ENCODE data around the gene IL18BP. TPM values are rescaled to one million over a fixed set of nuclear protein-coding genes. Genes with fewer than 3 reads are reported as not detected.

IL18BP gene
- total and polyA plus RNA-seq, 10 of the 15 experiments (the other 5 are each of a cell fraction or from before 2014, with no cell fraction given): 2.6 to 18.1 (median 10.7) TPM

DNA sequence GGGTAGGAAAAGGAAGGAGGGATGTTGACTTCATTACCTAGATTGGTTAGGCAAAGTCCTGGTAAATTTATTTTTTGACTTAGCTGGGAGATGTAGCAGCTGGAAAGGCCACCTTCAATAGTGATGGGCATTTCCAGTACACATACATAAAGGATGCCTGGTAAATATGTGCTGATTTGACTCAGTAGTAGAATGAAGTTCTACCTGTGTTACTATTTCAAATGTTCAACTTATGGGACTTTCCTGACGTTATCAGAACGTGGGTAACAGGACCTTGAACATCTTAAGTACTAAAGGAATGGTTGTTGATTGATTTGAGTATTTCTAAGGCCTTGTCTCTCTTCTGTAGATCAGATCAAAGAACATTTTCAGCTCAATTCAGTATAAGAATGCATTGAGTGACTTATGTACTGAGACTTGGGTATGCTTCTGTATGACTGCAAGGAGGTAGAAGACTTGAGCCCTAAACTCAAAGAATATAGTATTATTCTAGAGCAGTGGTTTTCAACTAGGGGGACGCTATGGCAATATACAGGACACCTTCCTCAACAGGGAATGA, 42.7 kb upstream of the IL18BP start (continued):
- TF ChIP-seq SUZ12 (IDR thresholded peaks at IDR 0.05; ENCODE audit: unreplicated experiment): no peak
- TF ChIP-seq SREBF2 (IDR thresholded peaks at IDR 0.05; ENCODE audit: low read length): no peak
- TF ChIP-seq TARDBP (IDR thresholded peaks at IDR 0.05; ENCODE audit: borderline replicate concordance): no peak
- TF ChIP-seq KDM1A (IDR thresholded peaks at IDR 0.05; ENCODE audit: borderline replicate concordance): no peak

DNA sequence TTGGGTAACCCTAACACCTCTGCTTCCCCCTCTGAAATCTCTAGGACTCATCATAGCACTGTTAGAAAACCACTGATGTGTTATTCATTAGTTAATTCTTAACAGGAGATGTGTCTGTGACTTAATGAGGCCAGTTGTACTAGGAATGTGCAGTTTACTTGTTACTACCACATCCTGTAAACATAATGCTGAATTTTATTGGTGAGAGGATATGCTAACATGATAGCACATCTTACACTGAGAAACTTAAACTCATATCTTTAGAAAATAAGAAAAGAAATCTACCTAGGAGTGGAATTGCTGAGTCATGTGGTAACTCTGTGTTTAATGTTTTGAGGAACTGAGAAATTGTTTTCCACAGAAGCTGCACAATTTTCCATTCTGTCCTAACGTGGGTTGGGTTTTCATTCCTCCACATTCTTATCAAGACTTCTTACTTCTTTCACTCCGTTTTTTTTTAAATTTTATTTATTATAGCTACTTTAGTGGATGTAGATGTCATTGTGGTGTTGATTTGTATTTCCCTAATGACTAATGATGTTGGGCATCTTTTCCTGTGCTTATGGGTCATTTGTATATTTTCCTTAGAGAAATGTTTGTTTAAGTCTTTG, 36.2 kb upstream of the IL18BP start:
- H2AFZ ChIP-seq (ENCODE audit: control insufficient read depth, low read depth, low read length): no peak overlapping the region
- SMC1A ChIA-PET (ENCODE audit: uncharacterized antibody, unreplicated experiment): interaction anchor here (0.9 to 2.1 kb wide), 4 partner anchors 13 to 34 kb away, joined by 3 to 15 read pairs (median 6); partner anchors contain the start of genes RNF121 and XNDC1N
- FAIRE-seq: peak; percentile 23
- peak; percentile 53 for DNase-seq (ENCODE audit: low read depth, low spot score)
- H3K4me3 ChIP-seq: peak overlapping the region; percentile 46; the same call in 1 of the 2 replicates
- ATAC-seq: peak; percentile 96
- H3K9me3 ChIP-seq (replicated peaks; ENCODE audit: control insufficient read depth, insufficient read depth, low read length): no peaks in the 10 kb centered on the region
- H3K27ac ChIP-seq (ENCODE audit: control insufficient read depth, insufficient read depth): peak overlapping the region; percentile 65
- intact Hi-C loops (cut with micrococcal nuclease; ENCODE audit: unreplicated experiment) (loop anchor here (2.0 kb wide), 1 partner anchor 34 kb away; the partner anchor contains the start of genes RNF121 and XNDC1N), in situ Hi-C loops (cut with MboI) (no loop called here)
- peaks cover 9 to 30% of the 10 kb centered on the region in 2 experiments for H3K36me3 ChIP-seq (ENCODE audit: control insufficient read depth in 2 of 2, insufficient read depth in 2 of 2, low read length in 1 of 2)
- H3K9ac ChIP-seq (ENCODE audit: control insufficient read depth, insufficient read depth, low read length): no peak overlapping the region; the same call in 1 of the 2 replicates
- CTCF ChIA-PET: interaction anchor here (7.7 kb wide), 1 partner anchor 16 kb away, joined by 70 read pairs; no protein-coding TSS in a partner anchor
- no peaks in the 10 kb centered on the region for H4K20me1 ChIP-seq (ENCODE audit: control insufficient read depth, insufficient read depth)
- peaks cover 11% of the 10 kb centered on the region for H3K4me1 ChIP-seq (ENCODE audit: control insufficient read depth, insufficient read depth, low read length)
- POLR2A ChIA-PET: interaction anchor here (1.2 to 2.5 kb wide), 4 partner anchors 16 to 35 kb away, joined by 3 to 10 read pairs (median 4); partner anchors contain the start of genes RNF121 and XNDC1N
- TSS peak; percentile 16 for BruUV-seq (replicated peaks)
- no peaks in the 10 kb centered on the region; the same call in none of the 2 replicates for H3K79me2 ChIP-seq (ENCODE audit: control insufficient read depth, insufficient read depth, low read length)
- WGBS (ENCODE audit: insufficient coverage, insufficient replicate concordance, low lambda C conversion rate, missing lambda C conversion rate): 2% methylated on average over 2 of the region's 2 CpGs
- no peaks in the 10 kb centered on the region for H3K27me3 ChIP-seq (replicated peaks in 1 of 2; ENCODE audit: control insufficient read depth in 2 of 2, insufficient read depth in 2 of 2, low read length in 1 of 2)
- H3K4me2 ChIP-seq (ENCODE audit: control insufficient read depth, insufficient read depth): peak overlapping the region; percentile 72
- RAD21 ChIA-PET (ENCODE audit: unreplicated experiment): interaction anchor here (1.4 to 2.1 kb wide), 2 partner anchors 16 to 30 kb away, joined by 5 read pairs; no protein-coding TSS in a partner anchor
- TF ChIP-seq HCFC1 (IDR thresholded peaks at IDR 0.05; ENCODE audit: low read length): no peak
- TF ChIP-seq, protein P1, sequence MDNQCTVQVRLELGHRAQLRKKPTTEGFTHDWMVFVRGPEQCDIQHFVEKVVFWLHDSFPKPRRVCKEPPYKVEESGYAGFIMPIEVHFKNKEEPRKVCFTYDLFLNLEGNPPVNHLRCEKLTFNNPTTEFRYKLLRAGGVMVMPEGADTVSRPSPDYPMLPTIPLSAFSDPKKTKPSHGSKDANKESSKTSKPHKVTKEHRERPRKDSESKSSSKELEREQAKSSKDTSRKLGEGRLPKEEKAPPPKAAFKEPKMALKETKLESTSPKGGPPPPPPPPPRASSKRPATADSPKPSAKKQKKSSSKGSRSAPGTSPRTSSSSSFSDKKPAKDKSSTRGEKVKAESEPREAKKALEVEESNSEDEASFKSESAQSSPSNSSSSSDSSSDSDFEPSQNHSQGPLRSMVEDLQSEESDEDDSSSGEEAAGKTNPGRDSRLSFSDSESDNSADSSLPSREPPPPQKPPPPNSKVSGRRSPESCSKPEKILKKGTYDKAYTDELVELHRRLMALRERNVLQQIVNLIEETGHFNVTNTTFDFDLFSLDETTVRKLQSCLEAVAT (IDR thresholded peaks at IDR 0.05): 0 out of 2 replicates have a peak, but pooled peaks have one; percentile 2
- TF ChIP-seq, protein P2, sequence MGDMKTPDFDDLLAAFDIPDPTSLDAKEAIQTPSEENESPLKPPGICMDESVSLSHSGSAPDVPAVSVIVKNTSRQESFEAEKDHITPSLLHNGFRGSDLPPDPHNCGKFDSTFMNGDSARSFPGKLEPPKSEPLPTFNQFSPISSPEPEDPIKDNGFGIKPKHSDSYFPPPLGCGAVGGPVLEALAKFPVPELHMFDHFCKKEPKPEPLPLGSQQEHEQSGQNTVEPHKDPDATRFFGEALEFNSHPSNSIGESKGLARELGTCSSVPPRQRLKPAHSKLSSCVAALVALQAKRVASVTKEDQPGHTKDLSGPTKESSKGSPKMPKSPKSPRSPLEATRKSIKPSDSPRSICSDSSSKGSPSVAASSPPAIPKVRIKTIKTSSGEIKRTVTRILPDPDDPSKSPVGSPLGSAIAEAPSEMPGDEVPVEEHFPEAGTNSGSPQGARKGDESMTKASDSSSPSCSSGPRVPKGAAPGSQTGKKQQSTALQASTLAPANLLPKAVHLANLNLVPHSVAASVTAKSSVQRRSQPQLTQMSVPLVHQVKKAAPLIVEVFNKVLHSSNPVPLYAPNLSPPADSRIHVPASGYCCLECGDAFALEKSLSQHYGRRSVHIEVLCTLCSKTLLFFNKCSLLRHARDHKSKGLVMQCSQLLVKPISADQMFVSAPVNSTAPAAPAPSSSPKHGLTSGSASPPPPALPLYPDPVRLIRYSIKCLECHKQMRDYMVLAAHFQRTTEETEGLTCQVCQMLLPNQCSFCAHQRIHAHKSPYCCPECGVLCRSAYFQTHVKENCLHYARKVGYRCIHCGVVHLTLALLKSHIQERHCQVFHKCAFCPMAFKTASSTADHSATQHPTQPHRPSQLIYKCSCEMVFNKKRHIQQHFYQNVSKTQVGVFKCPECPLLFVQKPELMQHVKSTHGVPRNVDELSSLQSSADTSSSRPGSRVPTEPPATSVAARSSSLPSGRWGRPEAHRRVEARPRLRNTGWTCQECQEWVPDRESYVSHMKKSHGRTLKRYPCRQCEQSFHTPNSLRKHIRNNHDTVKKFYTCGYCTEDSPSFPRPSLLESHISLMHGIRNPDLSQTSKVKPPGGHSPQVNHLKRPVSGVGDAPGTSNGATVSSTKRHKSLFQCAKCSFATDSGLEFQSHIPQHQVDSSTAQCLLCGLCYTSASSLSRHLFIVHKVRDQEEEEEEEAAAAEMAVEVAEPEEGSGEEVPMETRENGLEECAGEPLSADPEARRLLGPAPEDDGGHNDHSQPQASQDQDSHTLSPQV (IDR thresholded peaks at IDR 0.05): no peak
- no peak for TF ChIP-seq EGR1 (IDR thresholded peaks at IDR 0.05; ENCODE audit: borderline replicate concordance in 1 of 2, low read depth in 2 of 2, low read length in 2 of 2)
- TF ChIP-seq, protein P3, sequence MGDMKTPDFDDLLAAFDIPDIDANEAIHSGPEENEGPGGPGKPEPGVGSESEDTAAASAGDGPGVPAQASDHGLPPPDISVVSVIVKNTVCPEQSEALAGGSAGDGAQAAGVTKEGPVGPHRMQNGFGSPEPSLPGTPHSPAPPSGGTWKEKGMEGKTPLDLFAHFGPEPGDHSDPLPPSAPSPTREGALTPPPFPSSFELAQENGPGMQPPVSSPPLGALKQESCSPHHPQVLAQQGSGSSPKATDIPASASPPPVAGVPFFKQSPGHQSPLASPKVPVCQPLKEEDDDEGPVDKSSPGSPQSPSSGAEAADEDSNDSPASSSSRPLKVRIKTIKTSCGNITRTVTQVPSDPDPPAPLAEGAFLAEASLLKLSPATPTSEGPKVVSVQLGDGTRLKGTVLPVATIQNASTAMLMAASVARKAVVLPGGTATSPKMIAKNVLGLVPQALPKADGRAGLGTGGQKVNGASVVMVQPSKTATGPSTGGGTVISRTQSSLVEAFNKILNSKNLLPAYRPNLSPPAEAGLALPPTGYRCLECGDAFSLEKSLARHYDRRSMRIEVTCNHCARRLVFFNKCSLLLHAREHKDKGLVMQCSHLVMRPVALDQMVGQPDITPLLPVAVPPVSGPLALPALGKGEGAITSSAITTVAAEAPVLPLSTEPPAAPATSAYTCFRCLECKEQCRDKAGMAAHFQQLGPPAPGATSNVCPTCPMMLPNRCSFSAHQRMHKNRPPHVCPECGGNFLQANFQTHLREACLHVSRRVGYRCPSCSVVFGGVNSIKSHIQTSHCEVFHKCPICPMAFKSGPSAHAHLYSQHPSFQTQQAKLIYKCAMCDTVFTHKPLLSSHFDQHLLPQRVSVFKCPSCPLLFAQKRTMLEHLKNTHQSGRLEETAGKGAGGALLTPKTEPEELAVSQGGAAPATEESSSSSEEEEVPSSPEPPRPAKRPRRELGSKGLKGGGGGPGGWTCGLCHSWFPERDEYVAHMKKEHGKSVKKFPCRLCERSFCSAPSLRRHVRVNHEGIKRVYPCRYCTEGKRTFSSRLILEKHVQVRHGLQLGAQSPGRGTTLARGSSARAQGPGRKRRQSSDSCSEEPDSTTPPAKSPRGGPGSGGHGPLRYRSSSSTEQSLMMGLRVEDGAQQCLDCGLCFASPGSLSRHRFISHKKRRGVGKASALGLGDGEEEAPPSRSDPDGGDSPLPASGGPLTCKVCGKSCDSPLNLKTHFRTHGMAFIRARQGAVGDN (IDR thresholded peaks at IDR 0.05): no peak
- TF ChIP-seq FOXM1 (IDR thresholded peaks at IDR 0.05; ENCODE audit: low read depth, low read length): peak; percentile 78; the same call in 1 of the 2 replicates

All from GM12878 (cell line).